AG04449 (cell line): Measurements from ENCODE around the gene FRMD8.

Experiments
- CTCF ChIA-PET: fragments of 350-600 bp; formaldehyde crosslinking; extraction: SDS; loops from one replicate; lab custom pipeline; 2021; ENCODE audit warnings: antibody characterized with exemption; lab: Yijun Ruan, JAX
- POLR2A ChIA-PET: fragments of 400-600, 350-600 bp; formaldehyde crosslinking; extraction: SDS; loops from one replicate; lab custom pipeline; 2020; ENCODE audit warnings: antibody characterized with exemption, inconsistent platforms; lab: Yijun Ruan, JAX
- DNase-seq: peaks from one replicate; pipeline ENCODE4 v3.0.0-alpha.2; 2010; ENCODE audit warnings: low read depth, low spot score
- H3K4me3 ChIP-seq: 2 replicates; pipeline ENCODE4 v1.5.1; 2011; ENCODE audit warnings: low read depth, mild to moderate bottlenecking, control low read depth, low read length
- CTCF ChIP-seq: IDR thresholded peaks from one replicate; pipeline ENCODE4 v1.5.1; 2011; ENCODE audit warnings: mild to moderate bottlenecking, moderate library complexity, low read length, control low read depth, inconsistent platforms; ENCODE audit not compliant: insufficient read depth; ENCODE audit errors: missing control alignments

Gene FRMD8

GRCh38 chr11:65363770-65364169, 22.7 kb upstream of the FRMD8 start:
- ChIA-PET CTCF (interaction anchor here (1.3 to 1.7 kb wide), 3 partner anchors 10 to 147 kb away, joined by 4 to 7 read pairs (median 4); no protein-coding TSS in a partner anchor), POLR2A (interaction anchor here (0.5 to 0.6 kb wide), 2 partner anchors 45 to 101 kb away, joined by 3 read pairs; no protein-coding TSS in a partner anchor)
- no peak for DNase-seq
- TF ChIP-seq CTCF = no peak
- H3K4me3 ChIP-seq = no peak overlapping the region

GRCh38 chr11:65366340-65366773, 20.1 kb upstream of the FRMD8 start:
- CTCF ChIA-PET = interaction anchor here (1.0 to 5.4 kb wide), 5 partner anchors 10 to 143 kb away, joined by 4 to 37 read pairs (median 7); partner anchors contain the start of gene SLC25A45
- no peak overlapping the region for H3K4me3 ChIP-seq
- no peak for DNase-seq
- TF ChIP-seq CTCF = peak; percentile 67
- POLR2A ChIA-PET = no interaction called here

GRCh38 chr11:65370659-65371049, 15.8 kb upstream of the FRMD8 start:
- no peak for TF ChIP-seq CTCF
- no peak for DNase-seq
- CTCF ChIA-PET = interaction anchor here (0.7 to 5.4 kb wide), 13 partner anchors 10 to 223 kb away, joined by 3 to 37 read pairs (median 5); partner anchors contain the start of genes SCYL1 and SLC25A45
- POLR2A ChIA-PET = interaction anchor here (0.5 to 2.5 kb wide), 12 partner anchors 12 to 137 kb away, joined by 3 to 33 read pairs (median 4); partner anchors contain the start of genes MALAT1, NEAT1 and SLC25A45
- H3K4me3 ChIP-seq = no peak overlapping the region

- DNase-seq = no peak
- POLR2A ChIA-PET = interaction anchor here (0.9 to 1.0 kb wide), 2 partner anchors 9 to 12 kb away, joined by 3 to 4 read pairs; partner anchors contain the start of genes FRMD8 and SLC25A45
- no peak for TF ChIP-seq CTCF
- no peak overlapping the region for H3K4me3 ChIP-seq
- CTCF ChIA-PET = interaction anchor here (0.6 to 2.7 kb wide), 8 partner anchors 8 to 199 kb away, joined by 3 to 9 read pairs (median 3); no protein-coding TSS in a partner anchor
These were observed 12.4 kb upstream of the FRMD8 start for GRCh38 chr11:65373839-65374580.

GRCh38 chr11:65375012-65375411, 11.4 kb upstream of the FRMD8 start:
- ChIA-PET CTCF (interaction anchor here (0.7 to 1.4 kb wide), 3 partner anchors 12 to 198 kb away, joined by 3 to 5 read pairs (median 3); partner anchors contain the start of gene FRMD8), POLR2A (interaction anchor here (0.6 kb wide), 1 partner anchor 133 kb away, joined by 3 read pairs; no protein-coding TSS in a partner anchor)
- no peak overlapping the region for H3K4me3 ChIP-seq
- no peak for DNase-seq
- no peak for TF ChIP-seq CTCF
